Colonic mucosa (tissue), 4 donors: Measurements from ENCODE around the gene SLIT3. TPM values are rescaled to one million over a fixed set of nuclear protein-coding genes. Genes with fewer than 3 reads are reported as not detected.

Experiments used
- DNase-seq: peaks from one replicate; pipeline ENCODE4 v3.0.0-alpha.2; 2020
- H3K27ac ChIP-seq: fragments of 200-600 bp; one replicate; pipeline ENCODE4 v1.8.0; 2021
- H3K27me3 ChIP-seq: fragments of 200-600 bp; one replicate; pipeline ENCODE4 v1.8.0; 2021
- H3K36me3 ChIP-seq: fragments of 200-600 bp; one replicate; pipeline ENCODE4 v1.8.0; 2021
- H3K4me1 ChIP-seq: fragments of 200-600 bp; one replicate; pipeline ENCODE4 v1.8.0; 2021; ENCODE audit warnings: mild to moderate bottlenecking
- H3K4me3 ChIP-seq: fragments of 200-600 bp; one replicate; pipeline ENCODE4 v1.8.0; 2021
- H3K9ac ChIP-seq, 2 donors: one replicate each; pipeline ENCODE4 v1.7.0; 2013; ENCODE audit warnings: control low read depth in 2 of 2, low read depth in 2 of 2, low read length in 2 of 2
- H3K9me3 ChIP-seq: fragments of 200-600 bp; one replicate; pipeline ENCODE4 v1.8.0; 2021
- CTCF ChIP-seq: fragments of 200-600 bp; IDR thresholded peaks from one replicate; pipeline ENCODE4 v1.8.0; 2022; ENCODE audit warnings: antibody characterized with exemption, mild to moderate bottlenecking
- intact Hi-C: fragments of 100-400 bp; cut with DNase I; formaldehyde crosslinking; loops from one replicate; pipeline ENCODE4 v1.14.1; 2022
- total RNA-seq, 2 donors: library from RNA; stranded (reverse); fragmentation: NEBNext Ultra II Directional in 1 of 2; extraction: Animal tissue kit (Norgen Biotek cat#: 25700) in 1 of 2; gene quantifications; one replicate each; pipeline ENCODE4 v1.2.1, GENCODE V29; 2021
- donor health status: healthy.
- donor health status: DM: no; HTN: no; CAD: no.
- donor health status: DM: no; HTN: no; CAD: no.

SLIT3 gene
- total RNA-seq, 2 donors from 2014 or later = 3.4 to 7.6 TPM

- Histone ChIP-seq H3K4me1 (no peaks in the 10 kb centered on the region), H3K9ac (peak overlapping the region in 1 of 2 donors; percentile 1), H3K27me3 (no peaks in the 10 kb centered on the region), H3K4me3 (no peak overlapping the region), H3K27ac (no peak overlapping the region), H3K36me3 (no peaks in the 10 kb centered on the region), H3K9me3 (no peaks in the 10 kb centered on the region)
- intact Hi-C loops = no loop called here
- DNase-seq = no peak
- no peak for TF ChIP-seq CTCF
Observed at GRCh38 chr5:168946363-168946762, 354.6 kb downstream of the SLIT3 start.

- no peak overlapping the region for H3K4me3 ChIP-seq
- intact Hi-C loops = no loop called here
Observed at GRCh38 chr5:168944004-168944403, 356.9 kb downstream of the SLIT3 start.

GRCh38 chr5:168943091-168943884 is 357.7 kb downstream of the SLIT3 start:
- no peaks in the 10 kb centered on the region for H3K36me3 ChIP-seq
- no peak overlapping the region for H3K27ac ChIP-seq
- H3K9ac ChIP-seq = no peak overlapping the region
- no peak overlapping the region for H3K4me3 ChIP-seq
- TF ChIP-seq CTCF = no peak
- intact Hi-C loops = no loop called here
- no peaks in the 10 kb centered on the region for H3K4me1 ChIP-seq
- DNase-seq = no peak
- H3K9me3 ChIP-seq = no peaks in the 10 kb centered on the region
- no peaks in the 10 kb centered on the region for H3K27me3 ChIP-seq

More at GRCh38 chr5:168944004-168944403, 356.9 kb downstream of the SLIT3 start:
- no peaks in the 10 kb centered on the region for H3K36me3 ChIP-seq
- H3K9me3 ChIP-seq = no peaks in the 10 kb centered on the region
- DNase-seq = no peak
- H3K27me3 ChIP-seq = no peaks in the 10 kb centered on the region
- TF ChIP-seq CTCF = no peak
- H3K27ac ChIP-seq = no peak overlapping the region
- no peak overlapping the region for H3K9ac ChIP-seq
- H3K4me1 ChIP-seq = no peaks in the 10 kb centered on the region

- DNase-seq = no peak
Observed at GRCh38 chr5:168941901-168942300, 359.0 kb downstream of the SLIT3 start.

GRCh38 chr5:168940712-168941111 is 360.2 kb downstream of the SLIT3 start:
- Histone ChIP-seq H3K4me1 (no peaks in the 10 kb centered on the region), H3K27me3 (no peaks in the 10 kb centered on the region), H3K9me3 (no peaks in the 10 kb centered on the region), H3K27ac (no peak overlapping the region), H3K4me3 (no peak overlapping the region), H3K36me3 (no peaks in the 10 kb centered on the region), H3K9ac (no peak overlapping the region)
- TF ChIP-seq CTCF = no peak
- intact Hi-C loops = no loop called here
- DNase-seq = no peak

More at GRCh38 chr5:168941901-168942300, 359.0 kb downstream of the SLIT3 start:
- no peaks in the 10 kb centered on the region for H3K9me3 ChIP-seq
- H3K27ac ChIP-seq = no peak overlapping the region
- no peak overlapping the region for H3K9ac ChIP-seq
- no peaks in the 10 kb centered on the region for H3K27me3 ChIP-seq
- no peaks in the 10 kb centered on the region for H3K4me1 ChIP-seq
- intact Hi-C loops = no loop called here
- no peak overlapping the region for H3K4me3 ChIP-seq
- no peaks in the 10 kb centered on the region for H3K36me3 ChIP-seq
- TF ChIP-seq CTCF = no peak
